ENCODE results near the gene TAF4. TPM values are rescaled to one million over a fixed set of nuclear protein-coding genes. Genes with fewer than 3 reads are reported as not detected.

Gene TAF4
- total RNA-seq, 3 donors from 2014 or later: 11.1 to 13.0 (median 12.7) TPM

DNA sequence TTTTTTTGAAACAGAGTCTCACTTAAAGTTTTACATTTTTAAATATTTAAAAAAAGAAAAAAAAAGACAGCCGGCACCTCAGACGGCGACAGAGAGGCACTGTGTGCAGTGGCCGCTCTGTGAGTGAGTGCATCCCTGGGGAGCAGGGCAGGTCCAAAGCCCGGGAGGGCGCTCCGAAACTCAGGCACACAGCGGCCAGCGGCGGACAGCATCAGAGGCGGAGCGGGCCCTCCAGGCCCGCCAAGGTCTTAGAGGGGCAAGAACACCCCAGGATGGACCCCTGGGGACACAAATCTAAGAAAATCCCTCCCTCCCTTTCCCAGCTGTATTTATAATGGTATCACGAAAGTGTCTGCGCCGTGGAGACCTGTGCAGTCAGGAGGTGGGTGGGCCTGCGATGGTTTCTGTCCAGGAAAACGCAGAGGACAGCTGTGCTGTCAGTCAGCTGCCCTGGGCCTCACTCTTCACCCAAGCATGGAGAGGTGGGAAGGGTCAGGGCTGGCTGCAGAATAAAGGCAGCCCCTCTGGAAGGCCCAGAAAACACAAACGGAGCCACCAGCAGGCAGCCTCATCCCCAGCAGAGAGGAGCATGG lies 43.8 kb downstream of the TAF4 start:
- no peak for DNase-seq (ENCODE audit: low spot score in 2 of 2)
- H3K9me3 ChIP-seq: no peaks in the 10 kb centered on the region
- TF ChIP-seq, protein P1, sequence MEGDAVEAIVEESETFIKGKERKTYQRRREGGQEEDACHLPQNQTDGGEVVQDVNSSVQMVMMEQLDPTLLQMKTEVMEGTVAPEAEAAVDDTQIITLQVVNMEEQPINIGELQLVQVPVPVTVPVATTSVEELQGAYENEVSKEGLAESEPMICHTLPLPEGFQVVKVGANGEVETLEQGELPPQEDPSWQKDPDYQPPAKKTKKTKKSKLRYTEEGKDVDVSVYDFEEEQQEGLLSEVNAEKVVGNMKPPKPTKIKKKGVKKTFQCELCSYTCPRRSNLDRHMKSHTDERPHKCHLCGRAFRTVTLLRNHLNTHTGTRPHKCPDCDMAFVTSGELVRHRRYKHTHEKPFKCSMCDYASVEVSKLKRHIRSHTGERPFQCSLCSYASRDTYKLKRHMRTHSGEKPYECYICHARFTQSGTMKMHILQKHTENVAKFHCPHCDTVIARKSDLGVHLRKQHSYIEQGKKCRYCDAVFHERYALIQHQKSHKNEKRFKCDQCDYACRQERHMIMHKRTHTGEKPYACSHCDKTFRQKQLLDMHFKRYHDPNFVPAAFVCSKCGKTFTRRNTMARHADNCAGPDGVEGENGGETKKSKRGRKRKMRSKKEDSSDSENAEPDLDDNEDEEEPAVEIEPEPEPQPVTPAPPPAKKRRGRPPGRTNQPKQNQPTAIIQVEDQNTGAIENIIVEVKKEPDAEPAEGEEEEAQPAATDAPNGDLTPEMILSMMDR (IDR thresholded peaks at IDR 0.05): no peak
- no peak for TF ChIP-seq POLR2AphosphoS5 (IDR thresholded peaks at IDR 0.05)
- TF ChIP-seq POLR2A (IDR thresholded peaks at IDR 0.05): no peak
- H3K36me3 ChIP-seq: no peaks in the 10 kb centered on the region
- H3K27ac ChIP-seq: no peak overlapping the region
- H3K4me3 ChIP-seq: no peak overlapping the region
- intact Hi-C loops (cut with DNase I; ENCODE audit: low total_unique reads): no loop called here
- no peaks in the 10 kb centered on the region for H3K4me1 ChIP-seq
- H3K27me3 ChIP-seq: no peaks in the 10 kb centered on the region

DNA sequence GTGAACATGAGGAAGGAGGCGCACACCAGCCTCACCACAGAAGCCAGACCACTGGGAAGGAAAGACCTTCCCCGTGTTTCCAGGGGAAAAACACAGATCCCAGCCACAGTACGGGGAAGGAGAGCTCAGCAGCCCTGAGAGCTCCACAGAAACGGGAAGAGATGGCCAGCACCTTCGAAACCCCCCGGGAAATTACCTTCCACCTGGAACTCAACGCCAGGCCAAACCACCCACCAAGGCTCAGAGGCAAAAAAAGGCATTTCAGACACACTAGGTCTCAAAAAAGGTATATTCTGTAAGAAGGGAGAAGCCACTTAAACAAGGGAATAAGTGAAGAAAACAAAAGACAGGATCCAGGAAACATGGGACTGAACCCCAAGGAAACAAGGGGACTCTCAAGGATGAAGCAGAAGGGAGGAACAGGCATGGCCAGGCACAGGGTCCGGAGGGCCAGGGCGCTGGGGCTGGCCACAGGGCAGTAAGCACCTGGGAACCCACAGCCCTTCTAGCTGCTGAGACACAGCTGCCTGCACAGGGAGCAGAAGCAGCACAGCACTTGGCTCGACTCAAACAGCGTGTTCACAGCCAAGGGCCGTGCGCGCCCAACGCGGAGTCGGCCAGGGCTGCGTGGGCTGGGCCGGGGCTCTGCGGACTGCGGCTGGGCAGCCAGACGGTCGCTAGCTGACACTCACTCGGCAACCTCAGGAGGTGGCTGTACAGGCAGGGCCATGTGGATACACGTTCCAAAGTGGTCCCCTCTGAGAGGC lies 44.6 kb downstream of the TAF4 start:
- H3K9me3 ChIP-seq: no peaks in the 10 kb centered on the region
- intact Hi-C loops (cut with DNase I; ENCODE audit: low total_unique reads): no loop called here
- H3K4me3 ChIP-seq: peak overlapping the region in 1 of 3 donors; percentile 21
- H3K27ac ChIP-seq: no peak overlapping the region
- H3K27me3 ChIP-seq: no peaks in the 10 kb centered on the region
- TF ChIP-seq POLR2A (IDR thresholded peaks at IDR 0.05) (no peak), POLR2AphosphoS5 (IDR thresholded peaks at IDR 0.05) (no peak)
- TF ChIP-seq, protein P1 (IDR thresholded peaks at IDR 0.05): no peak
- DNase-seq (ENCODE audit: low spot score in 2 of 2): no peak
- no peaks in the 10 kb centered on the region for H3K36me3 ChIP-seq
- no peaks in the 10 kb centered on the region for H3K4me1 ChIP-seq

DNA sequence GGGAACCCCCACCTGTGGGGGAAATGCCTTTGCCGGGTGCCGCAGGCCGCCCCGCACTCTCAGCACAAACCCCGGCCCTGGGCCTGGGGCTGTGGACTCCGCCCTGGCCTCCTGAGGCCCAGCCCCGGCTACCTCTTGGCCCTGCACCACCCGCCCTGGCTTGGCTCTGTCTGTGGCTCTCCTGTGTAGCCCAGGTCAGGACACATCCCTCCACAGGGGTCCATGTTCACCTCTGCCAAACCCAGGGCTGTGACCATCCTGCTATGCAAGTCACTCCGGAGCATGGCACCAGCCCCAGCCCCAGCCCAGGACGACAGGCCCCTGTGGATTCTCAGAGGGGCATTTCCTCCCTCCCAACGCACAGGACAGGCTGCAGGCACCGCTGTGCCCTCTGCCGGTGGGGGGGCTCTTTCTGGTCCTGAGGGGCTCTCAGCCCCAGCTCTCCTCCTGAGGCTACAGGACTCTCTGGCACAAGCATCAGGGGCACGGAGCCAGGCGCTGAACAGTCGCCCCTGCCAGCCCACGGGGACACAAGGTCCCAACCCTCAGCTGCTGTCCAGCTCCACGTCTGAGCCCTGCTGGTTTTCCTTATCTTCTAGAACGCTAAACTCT lies 45.7 kb downstream of the TAF4 start:
- H3K36me3 ChIP-seq: no peaks in the 10 kb centered on the region
- intact Hi-C loops (cut with DNase I; ENCODE audit: low total_unique reads): no loop called here
- DNase-seq (ENCODE audit: low spot score in 2 of 2): no peak
- H3K4me1 ChIP-seq: no peaks in the 10 kb centered on the region
- no peaks in the 10 kb centered on the region for H3K9me3 ChIP-seq
- no peak overlapping the region for H3K4me3 ChIP-seq
- H3K27ac ChIP-seq: no peak overlapping the region
- H3K27me3 ChIP-seq: no peaks in the 10 kb centered on the region
- no peak for TF ChIP-seq POLR2AphosphoS5 (IDR thresholded peaks at IDR 0.05)
- TF ChIP-seq, protein P1 (IDR thresholded peaks at IDR 0.05): no peak
- TF ChIP-seq POLR2A (IDR thresholded peaks at IDR 0.05): no peak

DNA sequence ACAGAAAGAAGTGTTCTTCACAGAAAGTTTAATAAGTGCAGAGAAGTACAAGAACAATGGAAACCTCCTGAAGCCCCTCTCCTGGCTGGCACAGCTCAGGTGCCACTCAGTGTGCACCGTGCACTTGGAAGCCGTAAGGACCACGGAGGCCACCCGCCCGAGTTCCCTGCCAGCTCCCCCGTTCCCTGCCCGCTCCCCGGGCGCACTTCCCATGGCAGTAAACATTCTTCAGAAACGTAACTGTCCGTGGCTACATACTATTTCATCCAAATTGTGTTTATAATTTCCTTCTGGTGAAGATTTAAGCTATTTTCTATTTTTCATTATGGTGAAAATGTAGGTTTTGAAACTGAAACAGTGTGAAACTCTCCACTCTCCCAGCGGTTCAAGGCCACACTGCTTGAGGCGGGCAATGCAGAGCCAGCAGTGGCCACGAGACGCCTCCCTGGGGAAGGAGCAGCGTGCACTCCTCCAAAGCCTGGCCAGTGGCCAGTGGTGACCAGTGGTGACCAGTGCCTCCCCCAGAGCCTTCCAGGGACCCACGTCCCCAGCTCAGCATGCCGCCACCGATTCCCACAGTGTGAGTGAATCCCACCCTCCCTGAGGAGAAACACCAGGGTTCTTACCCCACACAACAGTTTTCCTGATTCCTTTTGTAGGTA lies 46.4 kb downstream of the TAF4 start:
- no peaks in the 10 kb centered on the region for H3K9me3 ChIP-seq
- no peak for DNase-seq (ENCODE audit: low spot score in 2 of 2)
- no peaks in the 10 kb centered on the region for H3K27me3 ChIP-seq
- intact Hi-C loops (cut with DNase I; ENCODE audit: low total_unique reads): no loop called here
- no peak overlapping the region for H3K27ac ChIP-seq
- TF ChIP-seq POLR2A (IDR thresholded peaks at IDR 0.05): no peak
- no peak for TF ChIP-seq POLR2AphosphoS5 (IDR thresholded peaks at IDR 0.05)
- TF ChIP-seq, protein P1 (IDR thresholded peaks at IDR 0.05): no peak
- no peaks in the 10 kb centered on the region for H3K36me3 ChIP-seq
- H3K4me1 ChIP-seq: no peaks in the 10 kb centered on the region
- no peak overlapping the region for H3K4me3 ChIP-seq
